Keratinocyte (primary cell): Measurements from ENCODE around the gene KIF16B. TPM values are rescaled to one million over a fixed set of nuclear protein-coding genes. Genes with fewer than 3 reads are reported as not detected.
"Not testable (repeated sequence)": the region's sequence is repeated elsewhere in the genome, so short reads cannot be mapped to it uniquely, and the experiment has no call there.

Experiments
- DNase-seq: peaks from one replicate; pipeline ENCODE4 v3.0.0-alpha.2; 2011; ENCODE audit warnings: low read depth, missing footprints, low spot score
- FAIRE-seq: peaks from 2 replicates; lab custom pipeline; 2011; peaks lifted over from hg19 to GRCh38; lab: Jason Lieb, UNC
- H2AFZ ChIP-seq: 2 replicates; pipeline ENCODE4 v1.6.0; 2012; ENCODE audit warnings: low read length, control low read depth, inconsistent platforms; ENCODE audit not compliant: control insufficient read depth
- H3K27ac ChIP-seq: 2 replicates; pipeline ENCODE4 v1.5.1; 2011; ENCODE audit warnings: low read length; ENCODE audit not compliant: control insufficient read depth, insufficient read depth
- H3K27me3 ChIP-seq: 3 replicates; pipeline ENCODE4 v1.6.0; 2011; ENCODE audit warnings: low read length; ENCODE audit not compliant: control insufficient read depth, insufficient read depth; ENCODE audit errors: extremely low read depth
- H3K36me3 ChIP-seq, 2 experiments: 2 replicates in 1 of 2; 3 replicates in 1 of 2; pipeline ENCODE4 v1.5.1; 2011; ENCODE audit warnings: low read length in 2 of 2, mild to moderate bottlenecking in 1 of 2; ENCODE audit not compliant: control insufficient read depth in 2 of 2, insufficient read depth in 2 of 2; ENCODE audit errors: extremely low read depth in 1 of 2
- H3K4me1 ChIP-seq: 3 replicates; pipeline ENCODE4 v1.5.1; 2011; ENCODE audit warnings: low read length; ENCODE audit not compliant: control insufficient read depth, insufficient read depth; ENCODE audit errors: extremely low read depth
- H3K4me2 ChIP-seq: 3 replicates; pipeline ENCODE4 v1.6.0; 2011; ENCODE audit warnings: low read depth, low read length; ENCODE audit not compliant: control insufficient read depth, insufficient read depth; ENCODE audit errors: extremely low read depth
- H3K4me3 ChIP-seq, 3 experiments: fragments of 200-600 bp in 1 of 3; sonication (generic) in 1 of 3; 2 replicates in 2 of 3; 3 replicates in 1 of 3; pipeline ENCODE4 v1.5.1; 2011 to 2016; ENCODE audit warnings: low read length in 3 of 3, mild to moderate bottlenecking in 3 of 3, control low read depth in 2 of 3, inconsistent platforms in 1 of 3, low read depth in 1 of 3, mixed read lengths in 1 of 3, mixed run types in 1 of 3, moderate library complexity in 1 of 3; ENCODE audit not compliant: control insufficient read depth in 2 of 3, insufficient read depth in 2 of 3; ENCODE audit errors: extremely low read depth in 1 of 3
- H3K79me2 ChIP-seq: 2 replicates; pipeline ENCODE4 v1.6.0; 2012; ENCODE audit warnings: low read length; ENCODE audit not compliant: control insufficient read depth, insufficient read depth
- H3K9ac ChIP-seq: 3 replicates; pipeline ENCODE4 v1.6.0; 2011; ENCODE audit warnings: low read length; ENCODE audit not compliant: control insufficient read depth, insufficient read depth; ENCODE audit errors: extremely low read depth
- H3K9me1 ChIP-seq: 3 replicates; pipeline ENCODE4 v1.6.0; 2011; ENCODE audit warnings: low read length; ENCODE audit not compliant: control insufficient read depth, insufficient read depth; ENCODE audit errors: extremely low read depth
- H3K9me3 ChIP-seq: 2 replicates; pipeline ENCODE4 v1.5.1; 2012; ENCODE audit warnings: low read depth, low read length; ENCODE audit not compliant: control insufficient read depth
- H4K20me1 ChIP-seq: 3 replicates; pipeline ENCODE4 v1.6.0; 2011; ENCODE audit warnings: low read length; ENCODE audit not compliant: control insufficient read depth, insufficient read depth; ENCODE audit errors: extremely low read depth
- CTCF ChIP-seq, 3 experiments: IDR thresholded peaks in 1 of 3; conservative IDR thresholded peaks in 1 of 3; optimal IDR thresholded peaks in 1 of 3; 2 replicates in 2 of 3; 3 replicates in 1 of 3; pipeline versions ENCODE3 to v1.5.1; 2011; ENCODE audit warnings: low read length in 3 of 3, mild to moderate bottlenecking in 3 of 3, moderate library complexity in 2 of 3, control low read depth in 1 of 3, inconsistent platforms in 1 of 3; ENCODE audit not compliant: insufficient read depth in 2 of 3; ENCODE audit errors: extremely low read depth in 1 of 3
- EZH2 ChIP-seq: IDR thresholded peaks from one replicate; pipeline ENCODE4 v1.6.1; 2012; ENCODE audit warnings: inconsistent platforms, mild to moderate bottlenecking, low read length, moderate library complexity
- dilution Hi-C: fragments of 300-500 bp; cut with MboI; formaldehyde crosslinking; loops from one replicate; pipeline ENCODE4 v1.7.0; 2020; ENCODE audit warnings: low sequenced_read_pairs; ENCODE audit not compliant: extremely low pct_ligation_motif_present
- polyA plus RNA-seq, 5 experiments: library from polyadenylated mRNA; depleted of rRNA in 3 of 5; stranded (reverse) in 3 of 5; stranded (forward) in 1 of 5; unstranded in 1 of 5; fragments of >200 nt; gene quantifications; 1 replicate in 1 of 5; 2 replicates in 3 of 5; 3 replicates in 1 of 5; pipeline versions ENCODE4 v1.2.1 to v1.2.3, GENCODE V29; 2011 to 2012; ENCODE audit warnings: missing spikeins in 2 of 5, low read depth in 1 of 5, low replicate concordance in 1 of 5

KIF16B gene
- polyA plus RNA-seq, 1 donor (not counting 4 experiments of a cell fraction or from before 2014, with no cell fraction given) = 16.1 TPM

GRCh38 chr20:16441546-16442164 is 131.6 kb downstream of the KIF16B start:
- Histone ChIP-seq H3K9ac (no peak overlapping the region), H3K9me3 (no peaks in the 10 kb centered on the region), H3K27me3 (no peaks in the 10 kb centered on the region), H3K4me1 (no peaks in the 10 kb centered on the region), H4K20me1 (no peaks in the 10 kb centered on the region), H3K4me2 (no peak overlapping the region), H3K79me2 (no peaks in the 10 kb centered on the region), H3K36me3 (peaks cover 0 to 2% of the 10 kb centered on the region in 2 experiments), H2AFZ (no peak overlapping the region), H3K27ac (no peak overlapping the region), H3K9me1 (no peaks in the 10 kb centered on the region), H3K4me3 (no peak overlapping the region)
- no peak for FAIRE-seq
- TF ChIP-seq CTCF (optimal IDR thresholded peaks at IDR 0.05 in 1 of 3, IDR thresholded peaks at IDR 0.05 in 1 of 3, conservative IDR thresholded peaks at IDR 0.05 in 1 of 3; ENCODE audit: extremely low read depth in 1 of 3, insufficient read depth in 2 of 3, low read length in 3 of 3) (no peak), EZH2 (no peak)
- no peak for DNase-seq
- dilution Hi-C loops = no loop called here

DNA sequence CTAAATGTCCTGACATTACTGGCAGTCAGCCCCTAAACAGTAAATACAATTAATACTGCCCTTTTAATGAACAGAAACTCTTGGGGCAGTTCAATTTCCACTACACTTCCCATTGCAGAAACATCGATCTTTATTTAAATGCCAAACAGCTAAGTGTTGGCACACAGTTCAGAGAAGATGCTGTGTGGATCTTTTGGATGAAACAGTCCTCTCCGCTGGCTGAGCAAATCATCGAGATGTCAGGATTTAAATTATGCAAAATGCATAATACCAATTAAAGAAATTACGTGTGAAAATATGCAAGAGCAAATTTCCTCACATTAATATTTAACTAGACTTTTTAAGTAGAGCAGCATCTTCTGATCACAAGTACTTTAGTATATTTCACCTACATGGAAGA is 132.6 kb downstream of the KIF16B start:
- Histone ChIP-seq H3K4me3 (no peak overlapping the region), H3K9me3 (no peaks in the 10 kb centered on the region), H3K9ac (no peak overlapping the region), H3K4me1 (no peaks in the 10 kb centered on the region), H3K79me2 (no peaks in the 10 kb centered on the region), H3K9me1 (no peaks in the 10 kb centered on the region), H3K27me3 (no peaks in the 10 kb centered on the region), H4K20me1 (no peaks in the 10 kb centered on the region), H2AFZ (no peak overlapping the region), H3K27ac (no peak overlapping the region), H3K4me2 (no peak overlapping the region), H3K36me3 (no peaks in the 10 kb centered on the region)
- DNase-seq (no peak), FAIRE-seq (no peak)
- no peak for TF ChIP-seq EZH2
- dilution Hi-C loops = no loop called here

DNA sequence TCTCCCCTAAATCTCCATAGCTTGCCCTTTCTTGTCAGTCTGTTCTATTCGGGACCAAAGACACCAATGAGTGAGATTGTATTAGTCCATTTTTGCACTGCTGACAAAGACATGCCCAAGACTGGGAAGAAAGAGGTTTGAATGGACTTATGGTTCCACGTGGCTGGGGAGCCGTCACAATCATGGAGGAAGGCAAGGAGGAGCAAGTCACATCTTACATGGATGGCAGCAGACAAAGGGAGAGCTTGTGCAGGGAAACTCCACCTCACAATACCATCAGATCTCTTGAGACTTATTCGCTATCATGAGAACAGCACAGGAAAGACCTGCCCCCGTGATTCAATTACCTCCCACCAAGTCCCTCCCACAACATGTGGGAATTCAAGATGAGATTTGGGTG is 133.7 kb downstream of the KIF16B start:
- H3K9me3 ChIP-seq, H3K9me1 ChIP-seq, H3K4me3 ChIP-seq, H3K27ac ChIP-seq, H3K79me2 ChIP-seq, H2AFZ ChIP-seq, H3K36me3 ChIP-seq, DNase-seq, H3K9ac ChIP-seq, FAIRE-seq, H3K4me1 ChIP-seq, H3K27me3 ChIP-seq, dilution Hi-C loops, H4K20me1 ChIP-seq, H3K4me2 ChIP-seq: not testable (repeated sequence)
